HepG2 (cell line): ENCODE results near the gene ETFB. TPM values are rescaled to one million over a fixed set of nuclear protein-coding genes. Genes with fewer than 3 reads are reported as not detected.

Source experiments
- ATAC-seq: fragments of 200-7000 bp; cut with Tn5 transposase; 3 replicates; pipeline ENCODE4 v1.9.1; 2020; ENCODE audit warnings: mild to moderate bottlenecking, moderate library complexity
- BruUV-seq: library from RNA; stranded (reverse); fragments of 400-500 nt; replicated peaks from 2 replicates; lab custom pipeline; 2021; lab: Mats Ljungman, UMichigan
- CTCF ChIA-PET: fragments of 300-600 bp; formaldehyde crosslinking; extraction: SDS; loops from one replicate; lab custom pipeline; 2021; ENCODE audit warnings: low total read pairs, inconsistent platforms, low intra/inter-chr PET ratio; lab: Yijun Ruan, JAX
- POLR2A ChIA-PET: fragments of 350-600 bp; sonication (Branson Sonifier 250); formaldehyde crosslinking; loops from one replicate; lab custom pipeline; 2020; ENCODE audit warnings: antibody characterized with exemption, inconsistent platforms; lab: Yijun Ruan, JAX
- DNase-seq: peaks from one replicate; pipeline ENCODE4 v3.0.0-alpha.2; 2015; ENCODE audit warnings: low spot score
- FAIRE-seq: peaks from 3 replicates; lab custom pipeline; 2011; peaks lifted over from hg19 to GRCh38; lab: Jason Lieb, UNC
- H2AFZ ChIP-seq: one replicate; pipeline ENCODE4 v1.6.1; 2011; ENCODE audit warnings: low read length, inconsistent platforms
- H3K27ac ChIP-seq: fragments of 300-600 bp; 3 replicates; pipeline ENCODE4 v1.8.0; 2011; ENCODE audit warnings: mixed run types, mild to moderate bottlenecking, mixed read lengths, low read length, inconsistent platforms; ENCODE audit not compliant: insufficient read depth; ENCODE audit errors: extremely low read length
- H3K27me3 ChIP-seq, 2 experiments: fragments of 200-600 bp in 1 of 2; 2 replicates in 1 of 2; 3 replicates in 1 of 2; pipeline versions ENCODE4 v1.6.0 to v1.8.0; 2011; ENCODE audit warnings: low read length in 2 of 2, mild to moderate bottlenecking in 2 of 2, moderate library complexity in 2 of 2, inconsistent platforms in 1 of 2; ENCODE audit not compliant: insufficient read depth in 2 of 2, control insufficient read depth in 1 of 2
- H3K36me3 ChIP-seq, 2 experiments: fragments of 200-600 bp in 1 of 2; replicated peaks in 1 of 2; 2 replicates in 1 of 2; 3 replicates in 1 of 2; pipeline versions ENCODE4 v1.5.1 to v1.8.0; 2011; ENCODE audit warnings: low read length in 2 of 2, inconsistent platforms in 1 of 2; ENCODE audit not compliant: insufficient read depth in 2 of 2, control insufficient read depth in 1 of 2
- H3K4me1 ChIP-seq: 2 replicates; pipeline ENCODE4 v1.5.1; 2012; ENCODE audit warnings: low read length, inconsistent platforms; ENCODE audit not compliant: insufficient read depth
- H3K4me2 ChIP-seq: 2 replicates; pipeline ENCODE4 v1.6.0; 2011; ENCODE audit warnings: low read depth, low read length, inconsistent platforms
- H3K4me3 ChIP-seq, 3 experiments: fragments of 200-600 bp in 1 of 3; sonication (generic), shearing (Covaris generic) in 1 of 3; replicated peaks in 1 of 3; 2 replicates each; pipeline ENCODE4 v1.5.1; 2011 to 2016; ENCODE audit warnings: low read length in 3 of 3, inconsistent platforms in 2 of 3, low read depth in 2 of 3, mild to moderate bottlenecking in 2 of 3, control low read depth in 1 of 3, mixed read lengths in 1 of 3; ENCODE audit not compliant: insufficient read depth in 1 of 3
- H3K79me2 ChIP-seq: one replicate; pipeline ENCODE4 v1.6.1; 2011; ENCODE audit warnings: low read length, inconsistent platforms; ENCODE audit not compliant: insufficient read depth
- H3K9ac ChIP-seq: 2 replicates; pipeline ENCODE4 v1.6.0; 2011; ENCODE audit warnings: mild to moderate bottlenecking, low read depth, low read length, inconsistent platforms; ENCODE audit not compliant: insufficient read depth
- H3K9me3 ChIP-seq: 2 replicates; pipeline ENCODE4 v1.5.1; 2012; ENCODE audit warnings: mild to moderate bottlenecking, low read length
- H4K20me1 ChIP-seq: 2 replicates; pipeline ENCODE4 v1.6.0; 2011; ENCODE audit warnings: inconsistent platforms, mild to moderate bottlenecking, low read length, moderate library complexity; ENCODE audit not compliant: insufficient read depth
- AGO1 ChIP-seq: fragments of 200-400 bp; formaldehyde crosslinking; IDR thresholded peaks from 2 replicates; pipeline ENCODE4 v1.6.1; 2017; ENCODE audit warnings: mild to moderate bottlenecking, low read depth, low read length, moderate library complexity; ENCODE audit not compliant: poor library complexity, severe bottlenecking
- AGO2 ChIP-seq: fragments of 200-400 bp; formaldehyde crosslinking; optimal IDR thresholded peaks from 2 replicates; pipeline ENCODE3; 2017; ENCODE audit warnings: mild to moderate bottlenecking, low read depth, low read length, moderate library complexity
- GATAD2A ChIP-seq: IDR thresholded peaks from 2 replicates; pipeline ENCODE4 v1.6.1; 2016
- NFE2L1 ChIP-seq: sonication (generic); formaldehyde crosslinking; IDR thresholded peaks from 2 replicates; pipeline ENCODE4 v1.4.0; 2020; ENCODE audit warnings: missing genetic modification reagents, mild to moderate bottlenecking, borderline replicate concordance
- NKX3-1 ChIP-seq: sonication (generic); formaldehyde crosslinking; IDR thresholded peaks from 2 replicates; pipeline ENCODE4 v1.5.0; 2020; ENCODE audit warnings: missing genetic modification reagents
- ZHX2 ChIP-seq, 2 experiments: sonication (generic) in 1 of 2; formaldehyde crosslinking in 1 of 2; IDR thresholded peaks; 2 replicates each; pipeline versions ENCODE4 v1.6.1 to v1.9.0; 2014 to 2022; ENCODE audit warnings: antibody characterized with exemption in 1 of 2, borderline replicate concordance in 1 of 2, inconsistent platforms in 1 of 2, low read depth in 1 of 2, missing genetic modification reagents in 1 of 2
- ZNF652 ChIP-seq: IDR thresholded peaks from 2 replicates; pipeline ENCODE4 v1.6.1; 2016; ENCODE audit warnings: low read depth, borderline replicate concordance
- ZNF83 ChIP-seq: sonication (generic); formaldehyde crosslinking; IDR thresholded peaks from 2 replicates; pipeline ENCODE4 v1.4.0; 2020; ENCODE audit warnings: missing genetic modification reagents, mild to moderate bottlenecking, borderline replicate concordance
- WGBS: methylation state at CpG from one replicate; pipeline ENCODE4 v1.1.6; 2017; ENCODE audit warnings: low lambda C conversion rate; 5-methylcytosine and 5-hydroxymethylcytosine counted together
- in situ Hi-C: cut with HindIII; loops from 2 replicates; pipeline ENCODE4 v1.10.0; 2017; ENCODE audit warnings: low pct_unique_long_range_greater_than_20kb; ENCODE audit not compliant: extremely low pct_ligation_motif_present
- intact Hi-C: fragments of 100-400 bp; cut with micrococcal nuclease; formaldehyde crosslinking; loops from one replicate; pipeline ENCODE4 v1.10.0; 2022; ENCODE audit not compliant: unreplicated experiment
- polyA plus RNA-seq, 8 experiments: library from polyadenylated mRNA; depleted of rRNA in 3 of 8; stranded (reverse) in 7 of 8; unstranded in 1 of 8; fragments of >200 nt; fragmentation: Illumina TruSeq in 4 of 8; extraction: Trizol in 4 of 8; gene quantifications; 2 replicates each; pipeline versions ENCODE4 v1.2.1 to v1.2.3, GENCODE V29; 2011 to 2016; ENCODE audit warnings: low read depth in 4 of 8, missing spikeins in 1 of 8, mixed read lengths in 1 of 8; ENCODE audit not compliant: insufficient read depth in 1 of 8
- total RNA-seq, 5 experiments: library from RNA; depleted of rRNA; stranded (reverse); fragments of >200 nt; fragmentation: Illumina TruSeq; extraction: Trizol; gene quantifications; 2 replicates each; pipeline ENCODE4 v1.2.3, GENCODE V29; 2016; ENCODE audit warnings: low read depth in 1 of 5

ETFB gene
- total and polyA plus RNA-seq, 2 of the 13 experiments (the other 11 are each of a cell fraction or from before 2014, with no cell fraction given), result 678 to 1,314 TPM

GRCh38 chr19:51327066-51328001, 38.9 kb downstream of the ETFB start (continued):
- no peak for TF ChIP-seq GATAD2A (CRISPR knock-in tag)

GRCh38 chr19:51326216-51327065, 39.7 kb downstream of the ETFB start:
- no TSS peak for BruUV-seq
- Histone ChIP-seq H3K27ac (no peak overlapping the region), H3K36me3 (peaks cover 2 to 9% of the 10 kb centered on the region in 2 experiments; a peak in 2 of 5 replicates), H3K9me3 (no peaks in the 10 kb centered on the region), H3K27me3 (peaks cover 8 to 41% of the 10 kb centered on the region in 2 experiments; a peak in 4 of 5 replicates), H3K79me2 (no peaks in the 10 kb centered on the region), H3K4me2 (peak overlapping the region; percentile 74), H3K4me1 (peaks cover 15% of the 10 kb centered on the region), H3K9ac (no peak overlapping the region), H2AFZ (no peak overlapping the region), H3K4me3 (peak overlapping the region in 2 of 3 experiments; percentile 46 to 79; a peak in 3 of 6 replicates), H4K20me1 (no peaks in the 10 kb centered on the region)
- ChIA-PET CTCF (no interaction called here), POLR2A (interaction anchor here (1.0 to 1.3 kb wide), 2 partner anchors 39 to 41 kb away, joined by 3 read pairs; partner anchors contain the start of gene ETFB)
- no peak for FAIRE-seq
- in situ Hi-C loops, result no loop called here
- ATAC-seq, result no peak
- whole genome bisulfite sequencing, result 13% methylated on average over 6 of the region's 36 CpGs
- no peak for DNase-seq
- intact Hi-C loops, result no loop called here
- TF ChIP-seq NFE2L1 (CRISPR knock-in tag), result no peak
- TF ChIP-seq ZNF652 (CRISPR knock-in tag), result peak; percentile 73; the same call in 1 of the 2 replicates
- no peak for TF ChIP-seq ZHX2 (IDR thresholded peaks at IDR 0.05; ENCODE audit: low read depth)
- TF ChIP-seq ZHX2 (CRISPR knock-in tag; IDR thresholded peaks at IDR 0.05; ENCODE audit: borderline replicate concordance), result no peak
- TF ChIP-seq AGO2, result peak; percentile 13
- no peak for TF ChIP-seq NKX3-1 (CRISPR knock-in tag)
- TF ChIP-seq ZNF83 (CRISPR knock-in tag), result no peak
- peak; percentile 62 for TF ChIP-seq AGO1
